MCF 10A (cell line): ENCODE measurements around the gene ARID3B. TPM values are rescaled to one million over a fixed set of nuclear protein-coding genes. Genes with fewer than 3 reads are reported as not detected.

ENCODE experiments used
- BruUV-seq: library from RNA; stranded (reverse); fragments of 400-500 nt; replicated peaks from 2 replicates; lab custom pipeline; 2021; lab: Mats Ljungman, UMichigan
- CTCF ChIA-PET: fragments of 300-600 bp; sonication (Branson Sonifier 250); formaldehyde crosslinking; extraction: SDS; loops from one replicate; lab custom pipeline; 2021; ENCODE audit warnings: antibody characterized with exemption, inconsistent platforms; lab: Yijun Ruan, JAX
- POLR2A ChIA-PET: fragments of 300-600, 350-650 bp; sonication (Branson Sonifier 250); formaldehyde crosslinking; extraction: SDS; loops from one replicate; lab custom pipeline; 2020; ENCODE audit warnings: antibody characterized with exemption, inconsistent platforms; lab: Yijun Ruan, JAX
- DNase-seq: peaks from one replicate; pipeline ENCODE4 v3.0.0-alpha.2; 2018; ENCODE audit not compliant: unreplicated experiment
- H3K27ac Mint-ChIP-seq: one replicate; pipeline ENCODE4 v1.8.0; 2022; ENCODE audit warnings: mild to moderate bottlenecking, low read depth, mixed read lengths; ENCODE audit not compliant: unreplicated experiment
- H3K27me3 Mint-ChIP-seq: one replicate; pipeline ENCODE4 v1.8.0; 2022; ENCODE audit warnings: mixed read lengths; ENCODE audit not compliant: insufficient read depth, unreplicated experiment
- H3K36me3 Mint-ChIP-seq: one replicate; pipeline ENCODE4 v1.8.0; 2022; ENCODE audit warnings: mild to moderate bottlenecking, moderate library complexity, mixed read lengths; ENCODE audit not compliant: insufficient read depth, unreplicated experiment
- H3K4me1 Mint-ChIP-seq: one replicate; pipeline ENCODE4 v1.8.0; 2022; ENCODE audit warnings: mixed read lengths; ENCODE audit not compliant: insufficient read depth, unreplicated experiment
- H3K4me3 Mint-ChIP-seq: one replicate; pipeline ENCODE4 v1.8.0; 2022; ENCODE audit warnings: mild to moderate bottlenecking, moderate library complexity, mixed read lengths; ENCODE audit not compliant: unreplicated experiment
- H3K9me3 Mint-ChIP-seq: one replicate; pipeline ENCODE4 v1.8.0; 2022; ENCODE audit warnings: mixed read lengths; ENCODE audit not compliant: unreplicated experiment
- CTCF ChIP-seq: fragments of 200-600 bp; IDR thresholded peaks from one replicate; pipeline ENCODE4 v1.8.0; 2022; ENCODE audit warnings: antibody characterized with exemption, mild to moderate bottlenecking; ENCODE audit not compliant: unreplicated experiment
- intact Hi-C: fragments of 100-400 bp; cut with micrococcal nuclease; formaldehyde crosslinking; loops from 2 replicates; pipeline ENCODE4 v1.14.1; 2022
- total RNA-seq: library from RNA; stranded (reverse); gene quantifications from 2 replicates; pipeline ENCODE4 v1.2.3, GENCODE V29; 2022

The ARID3B gene
- total RNA-seq, 1 experiment from 2014 or later: 4.7 TPM

- TF ChIP-seq CTCF: no peak
- ChIA-PET POLR2A (interaction anchor here (0.7 to 5.7 kb wide), 6 partner anchors 12 to 371 kb away, joined by 3 to 71 read pairs (median 22); partner anchors contain the start of genes ARID3B and UBL7), CTCF (interaction anchor here (0.5 to 1.5 kb wide), 6 partner anchors 9 to 229 kb away, joined by 3 to 8 read pairs (median 4); no protein-coding TSS in a partner anchor)
- BruUV-seq: no TSS peak
- Mint-ChIP-seq H3K36me3 (peaks cover 6% of the 10 kb centered on the region), H3K27me3 (peaks cover 16% of the 10 kb centered on the region), H3K27ac (peak overlapping the region; percentile 68), H3K4me1 (peaks cover 20% of the 10 kb centered on the region), H3K4me3 (peak overlapping the region; percentile 28), H3K9me3 (no peaks in the 10 kb centered on the region)
- DNase-seq: no peak
- intact Hi-C loops: loop anchor here (10.0 kb wide), 1 partner anchor 149 kb away; the partner anchor contains the start of gene UBL7
Observed at GRCh38 chr15:74613089-74613952, 72.3 kb downstream of the ARID3B start.

GRCh38 chr15:74613953-74614743 lies 73.1 kb downstream of the ARID3B start:
- H3K27me3 Mint-ChIP-seq: peaks cover 12% of the 10 kb centered on the region
- intact Hi-C loops: loop anchor here (2.0 to 10.0 kb wide), 2 partner anchors 73 to 149 kb away; partner anchors contain the start of genes ARID3B and UBL7
- no TSS peak for BruUV-seq
- peaks cover 8% of the 10 kb centered on the region for H3K36me3 Mint-ChIP-seq
- ChIA-PET CTCF (interaction anchor here (0.6 to 1.5 kb wide), 3 partner anchors 25 to 175 kb away, joined by 3 to 5 read pairs (median 3); no protein-coding TSS in a partner anchor), POLR2A (interaction anchor here (1.0 to 5.7 kb wide), 7 partner anchors 12 to 230 kb away, joined by 3 to 71 read pairs (median 29); partner anchors contain the start of genes ARID3B and UBL7)
- TF ChIP-seq CTCF: no peak
- H3K4me3 Mint-ChIP-seq: peak overlapping the region; percentile 84
- H3K9me3 Mint-ChIP-seq: no peaks in the 10 kb centered on the region
- H3K4me1 Mint-ChIP-seq: peaks cover 25% of the 10 kb centered on the region
- peak overlapping the region; percentile 95 for H3K27ac Mint-ChIP-seq
- no peak for DNase-seq

GRCh38 chr15:74614744-74615507 lies 73.9 kb downstream of the ARID3B start:
- CTCF ChIA-PET: interaction anchor here (0.6 to 0.7 kb wide), 3 partner anchors 14 to 75 kb away, joined by 3 to 4 read pairs (median 3); no protein-coding TSS in a partner anchor
- TF ChIP-seq CTCF: no peak
- H3K27ac Mint-ChIP-seq: peak overlapping the region; percentile 95
- intact Hi-C loops: loop anchor here (2.0 to 10.0 kb wide), 2 partner anchors 74 to 150 kb away; partner anchors contain the start of genes ARID3B and UBL7
- BruUV-seq: TSS peak; percentile 85
- peak; percentile 60 for DNase-seq
- peak overlapping the region; percentile 84 for H3K4me3 Mint-ChIP-seq
- POLR2A ChIA-PET: interaction anchor here (0.6 to 5.7 kb wide), 19 partner anchors 10 to 753 kb away, joined by 3 to 71 read pairs (median 5); partner anchors contain the start of genes ARID3B, CSK, FAM219B and RPP25
- peaks cover 7% of the 10 kb centered on the region for H3K27me3 Mint-ChIP-seq
- peaks cover 16% of the 10 kb centered on the region for H3K36me3 Mint-ChIP-seq
- H3K9me3 Mint-ChIP-seq: no peaks in the 10 kb centered on the region
- H3K4me1 Mint-ChIP-seq: peaks cover 31% of the 10 kb centered on the region
